GM19438 (cell line): ENCODE data around the gene RIMS4.
"Not testable (repeated sequence)": the region's sequence is repeated elsewhere in the genome, so short reads cannot be mapped to it uniquely, and the experiment has no call there.

ENCODE experiments used
- ATAC-seq: cut with Tn5 transposase; IDR thresholded peaks from one replicate; pipeline ENCODE4 v1.9.1; 2021; ENCODE audit warnings: low read depth; ENCODE audit not compliant: unreplicated experiment

RIMS4 gene

GRCh38 chr20:44768256-44768655 is 42.1 kb downstream of the RIMS4 start:
- no peak for ATAC-seq

DNA sequence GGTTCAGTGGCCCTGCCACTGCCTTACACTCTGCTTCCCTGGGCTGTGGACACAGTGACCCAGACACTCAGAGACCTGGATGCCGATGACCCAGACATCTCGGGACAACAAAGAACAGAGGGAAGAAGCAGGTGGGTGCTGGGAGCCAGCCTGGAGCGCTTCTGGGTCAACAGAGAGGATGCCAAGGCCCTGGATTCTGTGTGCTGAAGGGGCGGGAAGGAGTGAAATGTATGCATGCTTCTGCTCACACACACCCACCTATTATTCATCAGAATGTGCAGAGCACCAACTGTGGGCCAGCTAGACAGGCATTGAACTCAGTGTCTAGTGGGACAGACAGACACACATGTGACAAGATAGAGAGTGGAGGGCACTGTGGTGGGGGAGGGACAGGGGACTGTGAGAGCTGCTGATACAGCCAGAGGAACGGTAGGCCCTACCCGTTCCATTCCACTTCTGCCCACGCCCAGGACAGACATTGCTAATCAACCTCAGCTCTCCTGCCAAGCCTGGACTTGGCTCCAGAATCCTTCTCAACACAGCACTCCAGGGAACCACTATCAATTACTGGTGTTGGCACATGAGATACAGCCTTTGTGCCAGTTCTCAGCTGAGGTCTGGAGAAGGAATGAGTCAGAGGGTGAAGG is 44.5 kb downstream of the RIMS4 start:
- ATAC-seq, result no peak

- ATAC-seq, result no peak
Observed at GRCh38 chr20:44765091-44765490, 45.3 kb downstream of the RIMS4 start.

DNA sequence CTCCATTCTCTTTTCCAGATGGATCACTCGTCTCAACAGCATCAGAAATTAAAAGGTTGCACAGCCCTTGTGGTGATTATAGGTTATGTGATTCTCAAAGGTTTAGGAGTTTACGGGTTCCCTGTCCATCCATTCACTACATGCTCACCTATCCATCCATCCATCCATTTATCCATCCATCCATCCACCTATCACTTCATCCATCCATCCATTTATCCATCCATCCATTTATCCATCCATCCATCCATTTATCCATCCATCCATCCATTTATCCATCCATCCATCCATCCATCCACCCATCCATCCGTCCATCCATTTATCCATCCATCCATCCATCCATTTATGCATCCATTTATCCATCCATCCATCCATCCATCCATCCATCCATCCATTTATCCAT is 46.5 kb downstream of the RIMS4 start:
- not testable (repeated sequence) for ATAC-seq

DNA sequence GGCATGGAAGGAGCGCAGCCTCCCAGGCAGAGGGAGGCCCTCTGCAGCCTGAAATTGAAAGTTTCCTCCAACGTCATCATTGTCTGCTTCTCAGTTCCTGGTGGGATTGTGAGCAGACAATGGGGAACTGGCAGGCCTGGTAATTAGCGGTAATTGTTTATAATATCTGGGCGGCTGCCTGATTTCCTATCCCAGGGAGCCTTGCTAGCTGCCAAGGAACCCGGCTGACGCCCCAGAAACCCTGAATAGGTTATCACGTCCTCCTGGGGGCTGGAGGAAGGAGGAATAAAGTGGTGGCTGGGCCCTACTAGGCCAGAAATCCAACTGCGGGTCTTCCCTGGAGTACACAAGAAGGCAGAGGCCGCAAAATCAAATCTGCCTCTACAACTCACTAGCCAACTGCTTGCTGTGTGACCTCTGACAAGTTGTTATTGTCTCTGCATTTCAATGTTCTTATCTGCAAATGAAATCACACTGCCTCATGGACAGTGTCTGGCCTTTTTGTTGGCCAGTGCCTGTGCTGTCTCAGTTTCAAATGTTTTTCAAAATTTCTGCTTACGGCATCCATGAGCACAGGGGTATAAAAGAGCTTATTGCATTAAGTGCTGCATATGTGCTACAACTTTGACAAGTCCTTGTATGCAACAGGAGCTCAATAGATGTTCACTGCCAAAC is 47.7 kb downstream of the RIMS4 start:
- ATAC-seq, result no peak

DNA sequence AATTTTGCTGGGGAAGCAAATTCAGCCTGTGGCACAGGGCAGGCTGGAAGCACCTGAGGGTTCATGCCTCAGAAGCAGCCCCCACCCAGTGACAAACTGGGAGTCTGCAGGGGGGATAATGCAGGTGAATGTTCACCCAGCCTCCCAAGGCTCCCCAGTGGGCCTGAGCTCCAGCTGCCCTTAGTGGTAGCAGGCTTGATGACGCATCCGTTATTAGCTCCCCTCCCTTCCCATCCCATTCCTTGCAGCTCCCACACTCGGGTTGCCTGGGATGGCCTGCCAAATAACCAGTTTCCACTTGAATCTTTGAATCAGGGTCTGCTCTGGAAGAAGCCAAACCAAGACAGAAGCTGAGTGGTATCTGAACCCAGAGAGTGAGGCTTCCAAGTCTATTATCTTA is 48.9 kb downstream of the RIMS4 start:
- no peak for ATAC-seq

- ATAC-seq, result no peak
Observed at GRCh38 chr20:44759595-44759994, 50.8 kb downstream of the RIMS4 start.

DNA sequence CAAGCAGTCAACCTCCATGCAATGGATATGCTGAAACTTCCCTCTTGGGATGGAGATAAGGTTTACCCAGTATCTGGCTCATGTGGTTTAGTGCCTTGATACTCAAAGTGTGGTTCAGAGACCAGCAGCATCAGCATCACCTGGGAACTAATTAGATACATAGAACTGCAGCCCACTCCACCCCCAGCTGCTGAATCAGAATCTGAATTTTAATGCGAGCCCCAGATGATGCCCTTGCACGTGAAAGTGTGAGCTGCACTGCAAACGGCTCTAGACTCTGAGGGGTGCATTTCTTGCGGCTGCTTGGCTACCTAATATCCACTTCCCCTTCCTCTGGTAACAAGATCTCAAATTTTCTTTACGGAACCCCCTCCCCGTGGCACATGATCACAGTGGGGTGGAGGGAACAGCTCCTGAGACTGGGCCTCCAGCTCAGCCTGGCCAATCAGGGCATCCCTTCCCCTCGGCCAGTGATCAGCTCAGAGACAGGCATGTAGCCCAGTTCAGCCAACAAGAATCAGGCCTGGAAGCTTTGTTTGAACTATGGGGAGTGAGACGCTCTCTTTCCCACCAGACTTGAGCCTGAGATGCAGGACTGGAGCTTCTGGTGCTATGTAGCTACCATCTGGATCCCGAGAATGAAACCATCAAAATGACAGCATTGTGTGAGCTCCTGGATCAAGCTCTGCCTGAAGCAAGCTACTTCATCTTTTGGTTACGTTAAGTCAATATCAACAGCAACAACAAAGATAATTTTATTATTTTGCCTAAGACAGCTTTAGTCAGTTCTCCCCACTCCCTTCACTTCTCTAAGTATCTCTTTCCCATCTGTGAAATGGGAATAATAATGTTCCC is 51.9 kb downstream of the RIMS4 start:
- no peak for ATAC-seq

DNA sequence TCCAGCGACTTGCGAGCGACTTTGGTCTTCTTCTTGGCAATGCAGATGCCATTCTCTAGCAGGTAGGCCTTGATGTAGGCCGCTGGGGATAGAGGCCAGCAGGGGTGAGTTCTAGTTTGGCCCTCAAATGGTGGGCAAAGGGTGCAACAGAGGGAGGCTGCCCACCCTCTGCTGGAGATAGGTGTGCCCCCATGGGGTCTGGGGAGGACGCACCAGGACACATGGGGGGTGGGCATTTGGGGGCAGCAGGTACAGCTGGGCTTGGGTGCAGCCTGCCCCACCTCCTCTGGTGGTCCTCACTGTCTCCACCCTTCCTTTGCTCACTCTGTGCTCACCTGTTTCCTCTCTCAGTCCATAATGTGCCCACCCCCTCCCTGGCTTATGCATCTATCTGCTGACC is 53.4 kb downstream of the RIMS4 start:
- no peak for ATAC-seq

DNA sequence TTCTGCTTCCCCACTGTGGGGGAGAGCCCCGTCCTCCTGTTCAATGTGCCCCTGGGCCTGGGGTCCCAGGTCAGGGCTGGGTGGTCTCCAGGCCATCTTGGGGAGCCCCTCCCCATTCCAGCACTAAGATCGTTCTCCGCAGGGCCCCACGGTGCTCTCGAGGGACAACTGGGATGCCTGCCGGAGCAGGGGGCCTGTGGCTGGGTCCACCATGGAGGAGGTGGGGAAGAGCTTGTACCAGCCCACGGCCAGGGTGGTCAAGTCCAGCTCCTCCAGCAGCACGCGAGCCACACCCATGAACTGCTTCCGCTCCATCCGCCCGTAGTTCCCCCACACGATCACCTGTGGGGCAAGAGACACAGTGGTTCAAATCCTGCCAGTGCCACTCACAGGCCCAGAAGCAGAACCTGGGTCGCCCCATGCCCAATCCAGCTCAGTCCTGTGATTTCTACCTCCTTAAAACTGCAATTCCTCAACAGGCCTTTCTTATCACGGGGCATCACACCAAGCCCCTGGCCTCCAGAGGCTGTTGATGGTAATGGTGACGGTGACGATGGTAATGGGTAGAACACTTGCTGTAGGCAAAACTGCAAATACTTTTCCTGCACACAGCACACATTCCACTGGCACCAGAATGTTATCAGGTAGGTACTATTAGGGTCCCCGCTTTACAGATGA is 54.2 kb downstream of the RIMS4 start:
- no peak for ATAC-seq

- no peak for ATAC-seq
Observed at GRCh38 chr20:44754554-44754953, 55.8 kb downstream of the RIMS4 start.

DNA sequence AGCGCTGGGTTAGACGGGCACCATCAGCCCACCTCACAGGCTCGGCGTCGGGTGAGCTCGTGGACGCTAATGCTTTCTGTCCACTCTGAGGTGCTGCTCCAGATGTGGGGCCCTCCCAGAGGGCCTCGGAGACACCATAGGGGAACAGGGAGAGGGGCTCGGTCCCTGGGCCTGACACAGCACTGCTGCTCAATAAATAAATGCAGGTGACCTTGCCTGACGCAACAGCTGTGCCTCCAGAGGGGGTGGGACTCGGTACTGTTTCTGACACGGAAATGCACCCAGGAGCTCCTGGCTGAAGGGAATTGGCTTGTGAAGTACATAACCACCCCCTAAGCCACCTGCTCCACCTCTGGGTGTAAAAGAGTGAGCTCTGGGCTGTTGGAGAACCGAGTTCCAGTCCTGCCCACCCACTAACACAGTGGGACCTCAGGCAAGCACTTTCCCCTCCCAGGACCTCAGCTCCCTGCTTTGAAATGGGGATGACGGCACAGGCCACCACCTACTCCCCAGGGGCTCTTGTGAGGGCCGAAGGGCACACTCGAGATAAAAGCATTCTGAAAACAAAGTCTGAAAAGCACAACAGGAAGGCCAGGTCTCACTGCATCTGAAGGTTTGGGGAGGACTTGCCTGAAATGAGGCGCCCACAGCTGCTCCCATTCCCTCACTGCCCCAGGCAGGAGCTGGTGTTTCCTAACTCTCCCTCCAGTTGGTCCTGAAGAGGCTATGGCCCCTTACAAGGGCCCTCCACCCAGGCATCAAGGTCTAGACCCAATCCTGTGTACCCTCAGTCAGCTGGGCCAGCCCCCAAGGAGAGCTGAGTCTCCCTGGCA is 58.0 kb downstream of the RIMS4 start:
- no peak for ATAC-seq

DNA sequence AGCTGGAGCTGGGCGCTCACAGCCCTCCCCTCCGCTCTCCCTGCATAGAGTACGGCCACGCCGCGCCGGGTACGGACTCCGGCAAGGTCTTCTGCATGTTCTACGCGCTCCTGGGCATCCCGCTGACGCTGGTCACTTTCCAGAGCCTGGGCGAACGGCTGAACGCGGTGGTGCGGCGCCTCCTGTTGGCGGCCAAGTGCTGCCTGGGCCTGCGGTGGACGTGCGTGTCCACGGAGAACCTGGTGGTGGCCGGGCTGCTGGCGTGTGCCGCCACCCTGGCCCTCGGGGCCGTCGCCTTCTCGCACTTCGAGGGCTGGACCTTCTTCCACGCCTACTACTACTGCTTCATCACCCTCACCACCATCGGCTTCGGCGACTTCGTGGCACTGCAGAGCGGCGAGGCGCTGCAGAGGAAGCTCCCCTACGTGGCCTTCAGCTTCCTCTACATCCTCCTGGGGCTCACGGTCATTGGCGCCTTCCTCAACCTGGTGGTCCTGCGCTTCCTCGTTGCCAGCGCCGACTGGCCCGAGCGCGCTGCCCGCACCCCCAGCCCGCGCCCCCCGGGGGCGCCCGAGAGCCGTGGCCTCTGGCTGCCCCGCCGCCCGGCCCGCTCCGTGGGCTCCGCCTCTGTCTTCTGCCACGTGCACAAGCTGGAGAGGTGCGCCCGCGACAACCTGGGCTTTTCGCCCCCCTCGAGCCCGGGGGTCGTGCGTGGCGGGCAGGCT is 60.1 kb downstream of the RIMS4 start:
- ATAC-seq, result no peak

DNA sequence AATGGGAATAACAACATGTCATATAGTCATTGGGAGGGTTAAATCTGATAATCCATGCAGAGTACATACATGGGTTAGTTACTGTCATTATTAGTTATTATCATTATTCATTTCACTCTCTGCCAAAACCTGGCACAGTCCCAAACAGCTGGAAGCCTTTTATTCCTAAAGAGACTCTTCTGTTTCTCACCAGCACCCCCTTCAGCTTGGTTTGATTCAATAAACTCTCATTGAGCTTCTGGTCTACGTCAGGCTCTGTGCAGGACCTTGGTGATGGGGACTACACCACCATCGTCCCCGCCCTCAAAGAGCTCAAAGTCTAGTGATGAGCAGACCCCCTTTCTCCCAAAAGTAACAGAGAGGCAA is 62.4 kb downstream of the RIMS4 start:
- ATAC-seq, result no peak

- ATAC-seq, result no peak
Observed at GRCh38 chr20:44747166-44748004, 63.0 kb downstream of the RIMS4 start.

GRCh38 chr20:44746367-44747165 is 63.8 kb downstream of the RIMS4 start:
- no peak for ATAC-seq

DNA sequence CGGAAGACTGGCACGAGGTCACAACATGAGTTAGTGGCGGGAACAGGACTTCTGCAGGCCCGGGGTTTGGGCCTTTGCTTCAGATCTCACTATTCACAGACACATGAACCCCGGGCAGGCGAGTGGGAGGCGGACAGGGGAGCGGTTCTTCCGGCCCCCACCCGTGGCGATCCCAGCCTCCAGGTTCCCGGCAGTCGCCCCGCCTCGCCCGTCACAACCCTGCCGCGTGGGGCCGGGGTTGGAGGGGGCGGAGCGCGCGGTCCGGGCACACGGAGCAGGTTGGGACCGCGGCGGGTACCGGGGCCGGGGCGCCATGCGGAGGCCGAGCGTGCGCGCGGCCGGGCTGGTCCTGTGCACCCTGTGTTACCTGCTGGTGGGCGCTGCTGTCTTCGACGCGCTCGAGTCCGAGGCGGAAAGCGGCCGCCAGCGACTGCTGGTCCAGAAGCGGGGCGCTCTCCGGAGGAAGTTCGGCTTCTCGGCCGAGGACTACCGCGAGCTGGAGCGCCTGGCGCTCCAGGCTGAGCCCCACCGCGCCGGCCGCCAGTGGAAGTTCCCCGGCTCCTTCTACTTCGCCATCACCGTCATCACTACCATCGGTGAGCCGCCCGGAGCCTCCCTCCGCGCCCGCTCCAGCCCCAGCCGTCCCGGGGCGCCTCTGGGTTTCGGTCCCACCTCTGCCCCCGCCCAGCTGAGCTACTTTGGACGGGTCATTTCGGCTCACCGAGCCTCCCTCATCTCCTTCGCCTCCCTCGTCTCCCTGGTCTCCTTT is 64.6 kb downstream of the RIMS4 start, which contains the start of gene KCNK15:
TSS of gene KCNK15 (plus strand) at position 268 of the 769 bp plus-strand sequence. CDS start at position 314, 46 bp downstream.
- ATAC-seq, result no peak
